Psoas muscle (tissue), 8 donors: ENCODE measurements around the gene B3GNT3. TPM values are rescaled to one million over a fixed set of nuclear protein-coding genes. Genes with fewer than 3 reads are reported as not detected.

Experiments used
- ATAC-seq, 4 donors: fragments of 200-7000 bp; cut with Tn5 transposase; one replicate each; pipeline ENCODE4 v1.9.1; 2020; ENCODE audit warnings: moderate library complexity in 3 of 4, mild to moderate bottlenecking in 2 of 4
- DNase-seq, 2 donors: peaks; one replicate each; pipeline ENCODE4 v3.0.0-alpha.2; 2020
- H3K27ac ChIP-seq: fragments of 200-600 bp; one replicate; pipeline ENCODE4 v1.8.0; 2022
- H3K27me3 ChIP-seq, 3 donors: fragments of 200-600 bp in 1 of 3; one replicate each; pipeline versions ENCODE4 v1.6.1 to v1.8.0; 2013 to 2022; ENCODE audit warnings: low read length in 2 of 3, mild to moderate bottlenecking in 2 of 3, moderate library complexity in 1 of 3; ENCODE audit not compliant: insufficient read depth in 3 of 3
- H3K36me3 ChIP-seq, 2 donors: fragments of 200-600 bp in 1 of 2; one replicate each; pipeline versions ENCODE4 v1.6.1 to v1.8.0; 2013 to 2022; ENCODE audit warnings: low read depth in 1 of 2, mild to moderate bottlenecking in 1 of 2, moderate library complexity in 1 of 2; ENCODE audit not compliant: insufficient read depth in 1 of 2
- H3K4me1 ChIP-seq: fragments of 200-600 bp; one replicate; pipeline ENCODE4 v1.8.0; 2022
- H3K4me3 ChIP-seq: fragments of 200-600 bp; one replicate; pipeline ENCODE4 v1.8.0; 2022; ENCODE audit warnings: mild to moderate bottlenecking
- H3K9me3 ChIP-seq: fragments of 200-600 bp; one replicate; pipeline ENCODE4 v1.8.0; 2022
- CTCF ChIP-seq: fragments of 200-600 bp; IDR thresholded peaks from one replicate; pipeline ENCODE4 v1.8.0; 2022; ENCODE audit warnings: antibody characterized with exemption
- WGBS, 3 donors: extraction: QIAGEN DNeasy Blood & Tissue Kit; methylation state at CpG; one replicate each; pipeline versions ENCODE4 v1.1.6 to v1.1.7; 2013; 5-methylcytosine and 5-hydroxymethylcytosine counted together
- intact Hi-C, 2 donors: fragments of 100-400 bp; cut with DNase I; formaldehyde crosslinking; loops; one replicate each; pipeline versions ENCODE4 v1.11.0 to v1.14.2; 2022
- polyA plus RNA-seq, 3 donors: library from polyadenylated mRNA; stranded (reverse); fragments of 200-250 nt; gene quantifications; one replicate each; pipeline ENCODE4 v1.2.3, GENCODE V29; 2013
- total RNA-seq, 4 donors: library from RNA; stranded (reverse); fragmentation: NEBNext Ultra II Directional in 2 of 4; extraction: Animal tissue kit (Norgen Biotek cat#: 25700) in 2 of 4; gene quantifications; one replicate each; pipeline versions ENCODE4 v1.2.1 to v1.2.4, GENCODE V29; 2021 to 2023
- donor health status: healthy with polysubstance abuse.
- donor health status: DM: no; HTN: no; CAD: no; lungs with moderate emphysema.
- donor health status: Bipolar disorder and iron deficiency.
- donor health status: healthy.
- donor health status: DM: yes; HTN: yes; CAD: no.
- donor health status: DM: no; HTN: no; CAD: no.
- donor health status: DM: no; HTN: no; CAD: no.
- donor health status: DM: yes; HTN: yes; CAD: no.

Gene B3GNT3
- total and polyA plus RNA-seq, 7 donors: 0.03 to 0.38 (median 0.08) TPM; not detected in 4

GRCh38 chr19:17806945-17807344, 12.0 kb downstream of the B3GNT3 start:
- no peaks in the 10 kb centered on the region for H3K4me1 ChIP-seq
- H3K36me3 ChIP-seq: no peaks in the 10 kb centered on the region
- no peak for DNase-seq
- 51 to 60% (median 59%) methylated on average over 3 of the region's 3 CpGs for WGBS, 3 donors
- no peak overlapping the region for H3K27ac ChIP-seq
- TF ChIP-seq CTCF: no peak
- no peak for ATAC-seq
- no peaks in the 10 kb centered on the region for H3K9me3 ChIP-seq
- H3K27me3 ChIP-seq: peaks cover 0 to 7% (median 2%) of the 10 kb centered on the region in 3 donors
- H3K4me3 ChIP-seq: no peak overlapping the region
- intact Hi-C loops: loop anchor here in 1 of 2 donors (1.0 kb wide), 1 partner anchor 47 kb away; no protein-coding TSS in a partner anchor

- TF ChIP-seq CTCF: no peak
- H3K4me3 ChIP-seq: no peak overlapping the region
- H3K9me3 ChIP-seq: no peaks in the 10 kb centered on the region
- ATAC-seq: no peak
- 51 to 52% (median 52%) methylated on average over 34 to 38 of the region's 38 CpGs for WGBS, 3 donors
- intact Hi-C loops: loop anchor here in 1 of 2 donors (1.0 kb wide), 1 partner anchor 46 kb away; no protein-coding TSS in a partner anchor
- no peak overlapping the region for H3K27ac ChIP-seq
- no peaks in the 10 kb centered on the region for H3K36me3 ChIP-seq
- H3K27me3 ChIP-seq: peaks cover 0 to 7% (median 0%) of the 10 kb centered on the region in 3 donors
- H3K4me1 ChIP-seq: no peaks in the 10 kb centered on the region
- DNase-seq: no peak
Observed at GRCh38 chr19:17807731-17808316, 12.9 kb downstream of the B3GNT3 start.

- Histone ChIP-seq H3K27ac (no peak overlapping the region), H3K4me1 (no peaks in the 10 kb centered on the region), H3K27me3 (peaks cover 0 to 8% (median 6%) of the 10 kb centered on the region in 3 donors), H3K9me3 (no peaks in the 10 kb centered on the region), H3K36me3 (no peaks in the 10 kb centered on the region), H3K4me3 (no peak overlapping the region)
- intact Hi-C loops: no loop called here
- ATAC-seq (no peak), DNase-seq (no peak)
- TF ChIP-seq CTCF: no peak
- WGBS, 3 donors: 91 to 98% (median 93%) methylated on average over 2 of the region's 2 CpGs
Observed at GRCh38 chr19:17811103-17811502, 16.2 kb downstream of the B3GNT3 start.

GRCh38 chr19:17811681-17812080, 16.7 kb downstream of the B3GNT3 start:
- ATAC-seq: no peak
- DNase-seq: no peak
- Histone ChIP-seq H3K36me3 (no peaks in the 10 kb centered on the region), H3K4me1 (no peaks in the 10 kb centered on the region), H3K27ac (no peak overlapping the region), H3K9me3 (no peaks in the 10 kb centered on the region), H3K4me3 (no peak overlapping the region), H3K27me3 (peaks cover 0 to 11% (median 6%) of the 10 kb centered on the region in 3 donors)
- TF ChIP-seq CTCF: no peak
- 85 to 87% (median 87%) methylated on average over 20 of the region's 20 CpGs for WGBS, 3 donors
- intact Hi-C loops: no loop called here

GRCh38 chr19:17812099-17812498, 17.2 kb downstream of the B3GNT3 start:
- H3K4me3 ChIP-seq: no peak overlapping the region
- H3K27ac ChIP-seq: no peak overlapping the region
- peaks cover 0 to 11% (median 6%) of the 10 kb centered on the region in 3 donors for H3K27me3 ChIP-seq
- H3K9me3 ChIP-seq: no peaks in the 10 kb centered on the region
- intact Hi-C loops: no loop called here
- TF ChIP-seq CTCF: no peak
- DNase-seq (no peak), ATAC-seq (no peak)
- 58 to 66% (median 63%) methylated on average over 5 of the region's 5 CpGs for WGBS, 3 donors
- H3K4me1 ChIP-seq: no peaks in the 10 kb centered on the region
- no peaks in the 10 kb centered on the region for H3K36me3 ChIP-seq
